Glutamatergic neuron (in vitro differentiated cells): ENCODE data around the gene CDK18. TPM values are rescaled to one million over a fixed set of nuclear protein-coding genes. Genes with fewer than 3 reads are reported as not detected.

Experiments used
- DNase-seq: peaks from one replicate; pipeline ENCODE4 v3.0.0; 2022
- H3K27ac Mint-ChIP-seq: one replicate; pipeline ENCODE4 v1.8.0; 2020; ENCODE audit warnings: mild to moderate bottlenecking, mixed read lengths, inconsistent platforms; ENCODE audit not compliant: unreplicated experiment
- H3K27me3 Mint-ChIP-seq: one replicate; pipeline ENCODE4 v1.8.0; 2020; ENCODE audit warnings: mild to moderate bottlenecking, moderate library complexity, mixed read lengths, inconsistent platforms; ENCODE audit not compliant: unreplicated experiment
- H3K36me3 Mint-ChIP-seq: one replicate; pipeline ENCODE4 v1.8.0; 2020; ENCODE audit warnings: mild to moderate bottlenecking, mixed read lengths, inconsistent platforms; ENCODE audit not compliant: unreplicated experiment
- H3K4me1 Mint-ChIP-seq: one replicate; pipeline ENCODE4 v1.8.0; 2020; ENCODE audit warnings: mild to moderate bottlenecking, low read depth, mixed read lengths, inconsistent platforms; ENCODE audit not compliant: unreplicated experiment
- H3K4me3 Mint-ChIP-seq: one replicate; pipeline ENCODE4 v1.8.0; 2020; ENCODE audit warnings: mild to moderate bottlenecking, mixed read lengths, inconsistent platforms; ENCODE audit not compliant: unreplicated experiment
- H3K9me3 Mint-ChIP-seq: one replicate; pipeline ENCODE4 v1.8.0; 2020; ENCODE audit warnings: mild to moderate bottlenecking, moderate library complexity, mixed read lengths, inconsistent platforms; ENCODE audit not compliant: unreplicated experiment
- CTCF ChIP-seq: fragments of 200-600 bp; sonication (generic); IDR thresholded peaks from one replicate; pipeline ENCODE4 v1.5.0; 2021; ENCODE audit not compliant: partially characterized antibody, unreplicated experiment
- total RNA-seq: library from RNA; stranded (reverse); fragmentation: NEBNext Ultra II Directional; extraction: Animal tissue kit (Norgen Biotek cat#: 25700); gene quantifications from one replicate; pipeline ENCODE4 v1.2.1, GENCODE V29; 2021; ENCODE audit not compliant: unreplicated experiment

Gene CDK18
- total RNA-seq, 1 donor from 2014 or later = 1.7 TPM

- Mint-ChIP-seq H3K27me3 (peaks cover 8% of the 10 kb centered on the region), H3K27ac (no peak overlapping the region), H3K4me3 (no peak overlapping the region), H3K4me1 (peaks cover 7% of the 10 kb centered on the region), H3K36me3 (no peaks in the 10 kb centered on the region), H3K9me3 (peaks cover 10% of the 10 kb centered on the region)
- TF ChIP-seq CTCF = no peak
- DNase-seq = no peak
Observed at GRCh38 chr1:205513774-205514173, 9.3 kb downstream of the CDK18 start.

GRCh38 chr1:205514211-205515142, 10.0 kb downstream of the CDK18 start:
- peaks cover 8% of the 10 kb centered on the region for H3K27me3 Mint-ChIP-seq
- no peak overlapping the region for H3K4me3 Mint-ChIP-seq
- no peak overlapping the region for H3K27ac Mint-ChIP-seq
- peaks cover 11% of the 10 kb centered on the region for H3K4me1 Mint-ChIP-seq
- TF ChIP-seq CTCF = no peak
- H3K9me3 Mint-ChIP-seq = peaks cover 10% of the 10 kb centered on the region
- DNase-seq = no peak
- H3K36me3 Mint-ChIP-seq = no peaks in the 10 kb centered on the region

GRCh38 chr1:205515781-205516253, 11.3 kb downstream of the CDK18 start:
- no peak for TF ChIP-seq CTCF
- Mint-ChIP-seq H3K27ac (no peak overlapping the region), H3K9me3 (peaks cover 10% of the 10 kb centered on the region), H3K36me3 (no peaks in the 10 kb centered on the region), H3K4me1 (peaks cover 14% of the 10 kb centered on the region), H3K27me3 (peaks cover 8% of the 10 kb centered on the region), H3K4me3 (no peak overlapping the region)
- no peak for DNase-seq

GRCh38 chr1:205516362-205516761, 11.9 kb downstream of the CDK18 start:
- no peak for TF ChIP-seq CTCF
- H3K36me3 Mint-ChIP-seq = no peaks in the 10 kb centered on the region
- no peak overlapping the region for H3K27ac Mint-ChIP-seq
- peaks cover 14% of the 10 kb centered on the region for H3K4me1 Mint-ChIP-seq
- peaks cover 8% of the 10 kb centered on the region for H3K27me3 Mint-ChIP-seq
- H3K9me3 Mint-ChIP-seq = peaks cover 10% of the 10 kb centered on the region
- DNase-seq = no peak
- no peak overlapping the region for H3K4me3 Mint-ChIP-seq

GRCh38 chr1:205517288-205517687, 12.8 kb downstream of the CDK18 start:
- H3K9me3 Mint-ChIP-seq = peaks cover 10% of the 10 kb centered on the region
- no peak for TF ChIP-seq CTCF
- DNase-seq = no peak
- peaks cover 8% of the 10 kb centered on the region for H3K27me3 Mint-ChIP-seq
- H3K4me1 Mint-ChIP-seq = peaks cover 22% of the 10 kb centered on the region
- no peaks in the 10 kb centered on the region for H3K36me3 Mint-ChIP-seq
- no peak overlapping the region for H3K27ac Mint-ChIP-seq
- H3K4me3 Mint-ChIP-seq = no peak overlapping the region
